Left kidney (tissue), 2 donors: ENCODE data around the gene HEPN1. TPM values are rescaled to one million over a fixed set of nuclear protein-coding genes. Genes with fewer than 3 reads are reported as not detected.
"Not testable (repeated sequence)": the region's sequence is repeated elsewhere in the genome, so short reads cannot be mapped to it uniquely, and the experiment has no call there.

ENCODE experiments used
- DNase-seq: peaks from one replicate; pipeline ENCODE4 v3.0.0-alpha.2; 2013
- polyA plus RNA-seq: library from polyadenylated mRNA; unstranded; fragments of 120-200 nt; gene quantifications from one replicate; pipeline ENCODE4 v1.2.1, GENCODE V29; 2013; ENCODE audit not compliant: insufficient read length

The HEPN1 gene
- polyA plus RNA-seq, 1 donor = 1.7 TPM

GRCh38 chr11:124938970-124939369, 19.9 kb downstream of the HEPN1 start:
- DNase-seq = no peak

GRCh38 chr11:124941703-124942102, 22.7 kb downstream of the HEPN1 start:
- DNase-seq = no peak

GRCh38 chr11:124942466-124943253, 23.6 kb downstream of the HEPN1 start:
- no peak for DNase-seq

GRCh38 chr11:124943254-124943616, 24.2 kb downstream of the HEPN1 start:
- DNase-seq = no peak

- DNase-seq = no peak
Measured at GRCh38 chr11:124943741-124944140, 24.7 kb downstream of the HEPN1 start.

GRCh38 chr11:124944565-124944964, 25.5 kb downstream of the HEPN1 start:
- DNase-seq = no peak

GRCh38 chr11:124945826-124946225, 26.8 kb downstream of the HEPN1 start:
- DNase-seq = no peak

GRCh38 chr11:124946735-124947141, 27.7 kb downstream of the HEPN1 start:
- DNase-seq = no peak

GRCh38 chr11:124950601-124951330, 31.7 kb downstream of the HEPN1 start:
- DNase-seq = no peak

GRCh38 chr11:124951341-124951740, 32.3 kb downstream of the HEPN1 start:
- DNase-seq = no peak

GRCh38 chr11:124953753-124954589, 34.9 kb downstream of the HEPN1 start, which contains the start of gene CCDC15:
Gene CCDC15, plus strand, starts transcription at chr11:124954202. Its CDS starts 531 bp downstream, at chr11:124954733.
- DNase-seq = peak; percentile 98

GRCh38 chr11:124954590-124954955, 35.5 kb downstream of the HEPN1 start:
- no peak for DNase-seq

- no peak for DNase-seq
Measured at GRCh38 chr11:124955035-124955434, 36.0 kb downstream of the HEPN1 start.

GRCh38 chr11:124961972-124962609, 43.0 kb downstream of the HEPN1 start:
- DNase-seq = peak; percentile 79

GRCh38 chr11:124968197-124968596, 49.1 kb downstream of the HEPN1 start:
- not testable (repeated sequence) for DNase-seq

Other genes with a start within 250 kb of the HEPN1 start
- gene SIAE, start 245.5 kb upstream of the HEPN1 start, polyA plus RNA-seq = 31.5 TPM
- 25.3 TPM for gene SPA17, start 245.3 kb upstream of the HEPN1 start, polyA plus RNA-seq
- gene NRGN, start 179.3 kb upstream of the HEPN1 start, polyA plus RNA-seq = 13.6 TPM
- gene VSIG2, start 167.0 kb upstream of the HEPN1 start, polyA plus RNA-seq = 8.5 TPM
- gene ESAM, start 157.0 kb upstream of the HEPN1 start, polyA plus RNA-seq = 55.2 TPM
- gene MSANTD2, start 118.8 kb upstream of the HEPN1 start, polyA plus RNA-seq = 49.5 TPM
- 27.8 TPM for gene ROBO3, start 53.8 kb upstream of the HEPN1 start, polyA plus RNA-seq
- gene ROBO4, start 21.4 kb upstream of the HEPN1 start, polyA plus RNA-seq = 15.7 TPM
- gene HEPACAM, start 16.8 kb downstream of the HEPN1 start, polyA plus RNA-seq = 2.2 TPM
- gene CCDC15, start 35.0 kb downstream of the HEPN1 start, polyA plus RNA-seq = 5.6 TPM
- 2.4 TPM for gene SLC37A2, start 144.1 kb downstream of the HEPN1 start, polyA plus RNA-seq
- gene TMEM218, start 192.4 kb downstream of the HEPN1 start, polyA plus RNA-seq = 59.5 TPM
- gene PKNOX2, start 245.5 kb downstream of the HEPN1 start, polyA plus RNA-seq = 13.9 TPM